Stimulated activated CD4-positive, alpha-beta T cell treated with anti-CD3 and anti-CD28 coated beads, Interleukin-4, amount 100 ng/mL, for 24 hours (primary cell): ENCODE measurements around the gene RPLP2.

Experiments
- DNase-seq: peaks from one replicate; pipeline ENCODE4 v3.0.0-alpha.2; 2020

The RPLP2 gene

DNA sequence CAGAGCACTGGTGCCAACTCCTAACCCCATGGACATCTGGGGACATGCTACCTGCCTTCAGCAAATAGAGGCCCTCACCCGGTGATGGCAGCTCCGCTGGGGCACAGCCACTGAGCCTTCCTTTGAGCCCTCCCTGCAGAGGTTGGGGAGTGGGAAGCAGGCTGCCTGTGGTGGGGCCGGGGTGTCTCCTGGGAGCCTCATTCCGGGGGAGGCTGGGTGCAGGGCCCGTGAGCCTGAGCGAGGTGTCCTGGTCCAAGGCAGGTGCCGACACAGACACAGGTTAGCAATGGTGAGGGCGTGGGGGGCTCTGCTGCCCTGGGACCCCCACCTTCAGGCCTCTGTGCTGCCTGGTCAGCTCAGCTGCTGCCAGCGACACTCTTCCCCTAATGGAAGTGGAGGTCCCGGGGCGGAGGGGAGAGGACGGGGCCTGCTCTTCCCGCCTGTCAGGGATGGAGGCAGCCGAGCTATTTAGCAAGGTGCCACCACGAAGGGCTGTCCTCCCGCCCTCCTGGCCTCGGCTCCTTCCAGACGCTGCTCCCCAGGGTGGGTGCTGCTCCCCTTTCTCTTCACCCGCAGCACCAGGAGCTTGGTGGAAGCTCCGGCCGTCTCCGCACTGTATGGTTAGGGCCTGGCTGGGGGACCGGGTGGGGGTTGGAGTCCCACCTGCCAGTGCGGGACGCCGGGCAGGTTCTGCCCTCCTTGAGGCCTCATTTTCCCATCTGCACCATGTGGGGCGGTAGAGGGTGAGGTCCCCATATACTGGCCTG, 44.1 kb downstream of the RPLP2 start:
- no peak for DNase-seq

DNA sequence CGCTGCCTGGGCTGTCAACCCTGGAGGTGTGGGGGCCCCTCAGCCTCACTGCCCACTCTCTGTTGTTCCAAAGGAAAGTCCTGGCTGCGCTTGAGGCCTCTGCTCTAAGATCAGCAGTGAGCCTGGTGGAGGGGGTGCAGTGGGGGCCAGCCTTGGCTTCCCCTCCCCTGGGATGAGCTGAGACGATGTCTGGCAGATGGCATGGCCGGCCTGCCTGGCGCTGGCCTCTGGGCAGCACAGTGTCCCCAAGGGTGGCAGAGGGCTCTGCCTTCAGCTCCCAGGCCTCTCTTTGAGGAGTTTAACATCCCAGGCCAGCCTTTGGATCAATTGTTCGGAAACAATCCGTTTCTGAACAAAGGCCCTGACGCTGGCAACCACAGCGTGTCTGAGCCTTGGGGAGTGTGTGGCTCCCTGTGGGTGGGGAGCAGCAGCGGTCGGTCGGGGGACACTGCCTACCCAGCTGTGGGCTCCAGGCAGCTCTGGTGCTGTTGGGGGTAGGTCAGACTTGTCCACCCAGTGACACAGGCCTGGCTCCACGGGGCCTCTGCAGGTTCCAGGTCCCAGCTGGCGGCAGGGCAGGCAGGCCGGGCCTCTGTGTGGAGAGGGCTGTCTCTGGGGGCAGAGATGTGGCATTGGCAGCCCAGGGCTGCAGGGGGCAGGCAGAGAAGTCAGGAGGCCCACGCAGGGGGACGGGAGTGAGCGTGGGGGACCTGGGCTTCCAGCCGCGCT, 45.0 kb downstream of the RPLP2 start:
- no peak for DNase-seq

DNA sequence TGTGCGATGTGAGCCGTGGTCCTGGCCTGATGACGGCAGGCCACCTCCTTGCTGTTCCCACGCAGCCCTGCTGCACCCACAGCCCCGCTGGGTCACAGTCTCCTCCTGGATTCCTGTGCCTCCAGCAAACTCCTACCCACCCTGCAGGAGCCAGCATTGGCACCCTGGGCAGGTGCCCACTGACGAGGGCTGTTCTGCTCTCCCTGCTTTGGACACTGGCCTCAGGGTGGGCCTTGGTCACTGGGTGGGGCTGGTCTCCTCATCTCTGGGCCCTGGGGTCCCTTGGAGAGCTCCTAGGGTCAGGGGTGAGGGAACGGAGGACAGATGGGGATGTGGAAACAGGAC, 45.5 kb downstream of the RPLP2 start:
- DNase-seq, result no peak

DNA sequence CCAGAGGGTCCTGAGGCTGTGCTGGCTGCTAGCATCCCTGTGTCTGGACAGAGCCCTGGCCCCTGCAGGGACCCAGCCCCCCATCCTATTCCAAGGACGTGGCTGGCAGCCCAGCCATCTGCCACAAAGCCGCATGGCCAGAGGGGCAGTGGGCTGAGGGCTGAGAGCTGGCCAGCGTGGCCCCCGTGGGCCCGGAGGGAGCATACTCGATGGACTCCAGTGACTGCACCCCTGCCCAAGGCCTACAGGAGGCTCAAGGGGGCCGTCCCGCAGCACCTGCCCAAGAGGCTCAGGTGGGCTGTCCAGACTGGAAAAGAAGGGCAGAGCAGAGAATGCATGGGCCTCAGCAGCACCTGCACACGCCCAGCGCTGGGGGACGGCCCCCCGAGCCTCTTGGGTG, 46.0 kb downstream of the RPLP2 start:
- DNase-seq, result no peak

DNA sequence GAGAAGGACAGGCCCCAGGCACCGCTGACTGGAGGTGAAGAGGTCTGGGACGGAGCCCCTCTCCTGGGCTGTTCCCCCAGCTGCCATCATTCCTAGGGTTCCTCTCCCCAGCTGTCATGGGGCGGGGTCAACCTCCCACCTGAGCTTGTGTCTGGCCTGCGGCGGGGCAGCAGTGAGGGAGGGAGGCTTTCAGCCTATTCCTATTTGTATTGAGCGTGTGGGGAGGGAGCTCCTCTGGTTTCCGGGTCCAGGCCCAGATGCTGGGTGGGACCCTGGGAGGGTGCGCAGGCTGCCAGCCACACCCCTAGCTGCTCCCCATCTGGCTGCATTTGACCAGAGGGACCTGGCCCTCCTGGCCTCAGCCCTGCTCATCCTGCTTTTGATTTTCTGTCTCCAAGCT, 46.6 kb downstream of the RPLP2 start:
- no peak for DNase-seq

DNA sequence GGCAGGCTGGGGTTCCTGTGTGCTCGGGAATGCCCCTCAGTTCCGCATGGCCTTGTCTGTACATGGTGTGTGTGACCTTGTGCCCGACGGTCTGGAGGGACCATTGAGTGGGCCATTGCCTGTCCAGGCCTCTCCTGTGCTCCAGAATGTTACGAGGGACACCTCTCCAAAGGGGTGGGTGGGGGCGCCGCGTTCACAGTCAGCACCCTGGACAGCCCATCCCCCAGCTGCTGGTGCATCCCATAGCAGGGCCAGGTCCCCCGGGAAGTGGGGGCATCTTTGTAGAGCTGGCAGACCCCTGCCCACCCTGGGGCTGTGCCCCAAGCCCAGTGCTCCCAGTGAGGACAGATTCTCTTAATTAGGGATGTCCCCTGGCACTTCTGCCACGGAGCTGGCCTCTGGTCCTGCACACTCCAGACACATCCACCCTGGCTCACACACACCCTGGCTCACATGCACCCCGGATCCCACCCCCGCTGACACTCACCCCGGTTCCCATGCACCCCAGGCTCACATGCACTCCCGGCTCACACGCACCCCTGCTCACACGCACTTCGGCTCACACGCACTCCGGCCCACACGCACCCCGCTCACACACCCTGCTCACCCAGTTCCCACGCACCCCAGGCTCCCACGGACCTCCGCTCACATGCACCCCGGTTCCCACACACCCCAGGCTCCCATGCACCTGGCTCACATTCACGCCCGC, 48.4 kb downstream of the RPLP2 start:
- DNase-seq, result no peak

DNA sequence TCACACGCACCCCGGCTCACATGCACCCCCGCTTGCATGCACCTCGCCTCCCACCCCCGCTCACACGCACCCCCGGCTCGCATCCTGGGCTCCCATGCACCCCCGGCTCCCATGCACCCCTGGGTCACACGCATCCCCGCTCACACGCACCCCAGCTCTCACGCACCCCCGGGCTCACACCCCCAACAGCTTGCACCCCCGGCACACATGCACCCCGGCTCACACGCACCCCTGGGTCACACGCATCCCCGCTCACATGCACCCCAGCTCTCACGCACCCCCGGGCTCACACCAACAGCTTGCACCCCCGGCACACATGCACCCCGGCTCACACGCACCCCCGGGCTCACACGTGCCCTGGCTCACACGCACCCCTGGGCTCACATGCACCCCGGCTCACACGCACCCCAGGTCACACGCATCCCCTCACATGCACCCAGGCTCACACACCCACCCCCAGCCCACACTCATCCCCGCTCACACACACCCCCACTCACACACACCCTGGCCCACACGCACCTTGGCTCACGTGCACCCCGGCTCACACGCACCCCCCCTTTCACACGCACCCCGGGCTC, 49.1 kb downstream of the RPLP2 start:
- no peak for DNase-seq

DNA sequence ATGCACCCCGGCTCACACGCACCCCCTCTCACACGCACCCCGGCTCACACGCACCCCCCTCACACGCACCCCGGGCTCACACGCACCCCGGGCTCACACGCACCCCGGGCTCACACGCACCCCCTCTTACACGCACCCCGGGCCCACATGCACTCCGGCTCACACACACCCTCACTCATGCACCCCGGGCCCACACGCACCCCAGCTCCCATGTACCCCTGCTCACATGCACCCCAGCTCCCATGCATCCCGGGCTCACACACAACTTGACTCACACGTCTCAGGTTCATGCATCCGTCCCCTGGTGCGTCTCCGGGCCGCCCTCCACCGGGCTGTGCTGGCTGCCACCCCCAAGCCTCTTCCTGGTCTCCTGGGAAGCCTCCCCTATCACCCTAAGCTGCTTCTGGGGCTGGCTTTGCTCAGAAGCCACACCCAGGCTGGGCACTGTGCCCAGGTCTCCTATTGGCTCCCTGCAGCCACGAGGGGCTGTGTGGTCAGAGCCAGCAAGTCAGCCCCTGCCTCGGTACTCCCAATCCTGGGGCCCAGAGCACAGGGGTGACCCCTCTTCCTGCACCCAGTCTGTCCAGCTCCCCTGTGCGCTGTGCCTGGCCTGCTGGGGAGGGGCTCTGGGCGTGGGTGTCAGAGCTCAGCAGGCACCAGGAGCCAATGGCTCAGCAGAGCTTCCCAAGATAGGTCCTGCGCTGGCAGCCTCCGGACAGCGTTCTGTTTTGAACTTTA, 49.8 kb downstream of the RPLP2 start:
- no peak for DNase-seq

DNA sequence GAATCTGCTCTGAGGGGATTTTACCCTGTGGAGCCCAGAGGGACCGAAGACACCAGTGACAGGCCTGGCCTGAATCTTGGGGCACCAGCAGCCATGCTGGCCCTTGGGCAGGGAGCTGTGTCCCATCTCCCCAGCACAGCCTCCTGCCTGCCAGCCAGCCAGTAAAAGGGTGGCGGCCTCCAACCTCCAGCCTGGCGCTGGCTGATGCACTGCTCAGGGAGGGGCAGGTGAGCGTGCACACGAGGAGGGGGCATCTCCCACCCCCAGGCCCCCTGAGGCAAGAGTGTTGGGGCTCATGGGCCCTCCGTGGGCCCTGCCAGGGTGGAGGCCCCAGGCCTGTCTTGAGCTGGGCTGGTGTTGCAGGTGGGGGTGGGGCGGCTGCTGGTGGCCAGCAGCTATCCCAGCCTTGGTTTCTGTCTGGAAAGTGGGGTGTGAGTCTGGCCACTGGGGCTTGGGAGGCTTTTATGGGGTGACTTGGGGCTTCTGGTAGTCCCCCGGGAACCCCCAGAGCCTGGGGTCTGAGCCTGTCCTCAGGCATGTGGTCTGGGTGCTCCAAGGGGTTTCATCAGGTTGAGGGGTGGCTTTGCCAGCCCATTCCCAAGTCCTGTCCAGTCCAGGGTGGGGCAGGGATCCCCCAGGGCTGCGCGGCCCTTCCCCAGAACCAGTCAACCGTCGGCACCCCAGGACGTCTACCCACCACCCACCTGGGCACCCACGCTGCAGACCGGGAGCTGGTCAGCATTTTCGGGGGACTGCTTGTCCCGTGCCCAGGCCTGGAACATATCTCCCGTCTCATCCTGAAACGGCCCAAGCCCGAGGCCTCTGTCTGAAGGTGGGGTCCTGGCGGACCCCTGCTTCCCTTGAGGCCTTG, 50.7 kb downstream of the RPLP2 start:
- DNase-seq, result no peak

DNA sequence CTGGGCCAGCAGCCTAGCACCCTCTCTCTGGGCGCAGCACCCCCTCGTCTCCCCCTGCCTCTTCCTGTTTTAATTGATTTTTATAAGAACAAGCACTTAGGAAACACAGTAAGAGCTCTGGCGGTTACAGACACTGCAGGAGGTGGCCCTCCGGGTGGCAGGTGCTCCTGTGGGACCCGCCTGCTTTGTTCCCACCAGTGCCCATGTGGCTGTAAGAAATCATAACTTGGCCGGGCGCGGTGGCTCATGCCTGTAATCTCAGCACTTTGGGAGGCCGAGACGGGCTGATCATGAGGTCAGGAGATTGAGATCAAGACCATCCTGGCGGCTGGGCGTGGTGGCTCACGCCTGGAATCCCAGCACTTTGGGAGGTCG, 51.3 kb downstream of the RPLP2 start:
- no peak for DNase-seq

DNA sequence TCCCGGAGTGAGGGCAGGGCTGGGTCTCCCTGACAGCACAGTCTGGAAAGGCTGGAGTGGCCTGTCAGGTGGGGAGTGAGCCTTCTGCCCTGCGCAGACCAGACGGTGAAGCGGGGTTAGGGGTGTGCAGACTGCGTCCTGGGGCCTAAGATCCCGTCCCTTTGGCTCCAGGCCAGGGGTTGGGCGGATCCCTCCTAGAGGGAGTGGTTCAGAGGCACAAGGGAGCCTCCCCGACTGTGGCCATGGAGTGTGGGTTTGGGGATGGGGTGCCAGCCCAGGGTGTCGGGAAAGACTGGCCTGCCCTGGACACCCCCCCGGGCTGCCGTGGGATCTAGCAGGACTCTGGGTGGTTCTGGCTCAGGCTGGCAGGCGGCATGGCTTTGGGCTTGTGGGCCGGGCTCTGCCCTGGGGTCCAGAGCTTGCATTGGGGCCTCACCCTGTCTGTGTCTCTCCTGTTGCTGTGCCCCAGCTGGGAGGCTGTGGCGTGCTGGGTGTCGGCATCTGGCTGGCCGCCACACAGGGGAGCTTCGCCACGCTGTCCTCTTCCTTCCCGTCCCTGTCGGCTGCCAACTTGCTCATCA, 52.4 kb downstream of the RPLP2 start:
- no peak for DNase-seq
